GM18505 (cell line): ENCODE results near the gene TTC9.
A peak's percentile ranks its signal among the peaks of the same experiment; 100 is the strongest.

Source experiments
- ATAC-seq: cut with Tn5 transposase; IDR thresholded peaks from one replicate; pipeline ENCODE4 v1.9.1; 2021; ENCODE audit not compliant: unreplicated experiment
- POLR2A ChIP-seq: IDR thresholded peaks from 4 replicates; pipeline ENCODE4 v1.6.1; 2011; ENCODE audit warnings: borderline replicate concordance; ENCODE audit not compliant: insufficient read depth, insufficient read length; ENCODE audit errors: extremely low read depth

Gene TTC9

DNA sequence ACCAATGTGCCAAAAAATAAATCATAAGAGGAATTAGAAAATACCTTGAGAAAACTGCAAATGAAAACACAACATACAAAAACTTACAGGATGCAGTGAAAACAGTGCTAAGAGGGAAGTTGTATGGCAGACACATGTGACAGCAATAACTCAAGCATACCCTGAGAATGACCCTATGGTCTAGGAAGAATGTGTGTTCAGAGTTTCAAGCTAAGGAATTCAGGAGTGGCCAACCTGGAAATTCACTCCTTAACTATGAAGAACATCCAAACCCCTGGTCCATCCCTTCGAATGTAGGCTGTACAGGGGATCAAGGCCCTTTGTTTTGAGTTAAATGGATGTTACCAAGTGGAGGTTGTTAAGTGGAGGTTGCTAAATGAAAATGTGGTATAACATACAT is 16.7 kb upstream of the TTC9 start:
- no peak for ATAC-seq
- no peak for TF ChIP-seq POLR2A

DNA sequence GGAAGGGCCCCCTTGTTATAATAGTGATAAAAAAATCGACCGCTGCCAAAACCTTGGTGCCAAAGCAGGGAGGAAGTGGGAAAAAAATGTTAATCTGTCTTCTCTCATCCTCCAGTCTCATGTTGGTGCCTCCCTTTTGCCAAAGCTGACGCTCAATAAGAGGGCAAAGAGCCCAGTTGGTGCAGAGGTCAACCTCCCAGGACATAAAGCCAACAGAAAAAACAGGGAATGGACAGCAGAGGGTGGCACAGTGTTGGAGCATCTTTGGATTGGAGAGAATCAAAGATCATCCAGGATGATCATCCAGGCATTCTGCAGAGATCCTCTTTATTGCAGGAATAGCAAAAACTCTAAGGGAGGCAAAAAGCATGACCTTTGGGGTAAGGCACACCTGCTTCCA is 9.8 kb upstream of the TTC9 start:
- no peak for TF ChIP-seq POLR2A
- ATAC-seq: no peak

DNA sequence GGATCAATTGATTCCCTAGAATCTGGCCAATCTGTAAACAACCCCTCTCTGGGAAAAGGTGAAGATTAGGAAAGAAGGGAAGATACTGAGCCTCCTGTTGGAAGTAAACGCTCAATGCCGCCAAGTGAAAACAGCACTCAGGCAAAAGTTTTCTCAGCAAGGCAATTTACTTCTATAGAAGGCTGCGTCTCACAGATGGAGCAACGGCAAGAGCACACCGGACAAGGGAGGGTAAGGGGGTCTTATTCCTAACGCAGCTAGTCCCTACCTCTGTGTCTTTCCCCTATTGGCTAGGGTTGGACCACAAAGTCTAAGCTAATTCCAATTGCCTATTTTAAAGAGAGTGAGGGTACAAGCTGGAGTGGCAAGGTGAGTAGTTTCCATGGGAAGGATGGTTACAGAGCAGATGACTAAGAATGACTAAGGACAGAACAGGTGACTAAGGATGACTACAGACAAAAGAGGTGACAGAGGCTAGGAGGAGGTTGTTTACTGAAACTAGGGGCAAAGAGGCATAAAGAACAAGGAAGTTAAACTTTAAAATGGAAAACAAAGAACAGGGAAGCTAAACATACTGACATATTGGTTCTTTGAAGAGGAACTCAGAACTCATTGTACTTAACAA is 5.6 kb upstream of the TTC9 start:
- no peak for TF ChIP-seq POLR2A
- no peak for ATAC-seq

DNA sequence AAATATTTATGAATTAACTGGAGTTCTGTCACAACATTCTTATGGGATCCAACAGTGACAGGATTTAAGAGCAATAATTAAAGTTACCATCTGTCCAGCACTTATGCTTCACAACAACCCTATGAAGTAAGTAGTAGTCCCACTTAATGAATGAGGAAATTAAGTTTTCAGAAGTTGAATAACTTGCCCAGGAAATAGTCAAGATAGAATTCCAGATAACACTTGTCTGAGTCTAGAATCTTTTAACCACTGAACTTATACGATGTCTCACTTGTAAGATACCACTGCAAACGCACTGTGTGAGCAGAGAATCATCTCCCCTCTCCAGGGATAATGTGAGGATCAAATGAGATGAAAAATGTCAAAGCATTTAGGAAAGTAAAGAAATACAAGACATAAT is 3.3 kb upstream of the TTC9 start:
- ATAC-seq: no peak
- no peak for TF ChIP-seq POLR2A

DNA sequence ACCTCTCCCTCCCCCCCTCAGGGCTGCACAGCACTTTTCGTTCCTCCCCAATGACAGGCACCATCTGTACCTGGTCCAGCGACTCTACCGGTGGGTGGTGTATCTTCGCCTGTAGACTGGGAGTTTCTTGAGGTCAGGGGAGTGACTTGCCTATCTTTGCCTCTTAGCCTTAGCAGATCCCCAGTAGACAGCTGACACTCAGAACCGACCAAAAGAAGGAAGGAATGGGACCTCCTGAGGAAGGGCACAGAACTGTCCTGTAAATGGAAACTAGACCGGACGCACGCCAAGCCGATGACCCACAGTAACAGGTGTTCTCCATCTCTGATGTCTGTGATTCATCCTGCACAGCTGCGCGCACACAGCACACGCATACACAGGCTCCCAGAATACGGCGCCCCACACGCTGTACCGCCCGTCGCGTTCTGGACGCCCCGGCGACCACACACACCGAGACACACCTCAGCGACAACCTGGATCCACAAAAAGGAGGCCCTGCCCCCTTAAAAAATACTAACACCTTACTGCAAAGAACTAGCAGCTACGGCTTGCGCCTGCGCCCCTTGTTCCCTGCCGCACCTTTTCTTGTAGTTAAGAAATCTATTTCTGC is 673 bp upstream of the TTC9 start:
- TF ChIP-seq POLR2A: peak; percentile 77
- peak; percentile 50 for ATAC-seq

DNA sequence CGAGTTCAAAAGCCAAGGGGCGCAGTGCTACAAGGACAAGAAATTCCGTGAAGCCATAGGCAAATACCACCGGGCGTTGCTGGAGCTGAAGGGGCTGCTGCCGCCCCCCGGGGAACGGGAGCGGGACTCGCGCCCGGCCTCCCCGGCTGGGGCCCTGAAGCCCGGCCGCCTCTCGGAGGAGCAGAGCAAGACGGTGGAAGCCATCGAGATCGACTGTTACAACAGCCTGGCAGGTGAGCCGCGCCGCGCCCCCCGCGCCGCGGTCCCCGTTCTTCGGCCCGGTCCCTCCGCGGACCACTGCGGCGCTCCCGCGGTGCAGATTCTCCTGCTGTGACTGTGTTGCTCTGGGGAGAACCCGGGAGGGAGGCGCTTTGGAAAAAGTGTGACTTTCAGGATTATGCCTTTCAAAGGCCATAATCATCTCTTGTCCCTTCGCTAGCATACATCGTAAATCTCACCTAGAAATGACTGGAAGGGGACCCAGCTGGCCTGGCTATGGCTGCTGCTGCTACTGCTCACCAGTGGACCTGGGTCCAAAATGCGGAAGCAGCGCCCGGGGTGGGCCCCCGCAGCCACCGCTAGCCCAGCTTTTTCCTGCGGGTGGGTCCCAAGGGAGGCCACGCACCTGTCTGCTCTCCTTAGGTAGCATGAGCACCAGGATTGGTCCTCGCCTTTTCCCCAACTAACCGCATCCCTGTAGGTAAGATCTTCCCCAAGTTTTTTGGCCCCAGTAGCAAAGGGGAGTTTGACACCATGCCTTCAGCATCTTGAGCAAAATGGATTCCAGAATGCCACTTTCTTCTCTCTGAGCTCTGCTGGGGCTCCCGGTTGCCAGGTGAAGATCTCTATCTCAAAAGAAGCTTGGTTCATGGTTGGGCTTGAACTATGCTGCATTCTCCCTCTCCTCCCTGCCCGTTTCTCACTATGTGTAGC is 853 bp downstream of the TTC9 start:
- peak; percentile 74 for TF ChIP-seq POLR2A
- ATAC-seq: no peak

DNA sequence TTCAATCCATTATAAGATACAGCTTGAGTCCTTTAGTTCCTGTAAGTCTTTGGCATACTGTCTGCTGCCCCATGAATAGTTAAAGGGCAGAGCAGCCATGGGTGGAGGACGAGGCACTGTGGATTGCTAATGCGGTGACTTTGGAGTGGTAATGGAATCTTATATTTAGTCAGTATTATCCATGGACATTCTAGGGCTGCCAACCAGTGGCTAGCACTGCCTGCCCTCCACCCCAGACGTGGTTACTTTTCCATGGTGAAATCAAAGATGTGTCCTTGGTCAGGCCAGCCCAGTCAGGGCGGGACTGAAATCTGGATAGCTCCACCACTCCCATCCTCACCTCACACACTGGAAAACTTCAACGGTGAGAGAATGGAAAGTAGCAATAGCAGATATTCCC is 2.3 kb downstream of the TTC9 start:
- ATAC-seq: no peak
- no peak for TF ChIP-seq POLR2A

DNA sequence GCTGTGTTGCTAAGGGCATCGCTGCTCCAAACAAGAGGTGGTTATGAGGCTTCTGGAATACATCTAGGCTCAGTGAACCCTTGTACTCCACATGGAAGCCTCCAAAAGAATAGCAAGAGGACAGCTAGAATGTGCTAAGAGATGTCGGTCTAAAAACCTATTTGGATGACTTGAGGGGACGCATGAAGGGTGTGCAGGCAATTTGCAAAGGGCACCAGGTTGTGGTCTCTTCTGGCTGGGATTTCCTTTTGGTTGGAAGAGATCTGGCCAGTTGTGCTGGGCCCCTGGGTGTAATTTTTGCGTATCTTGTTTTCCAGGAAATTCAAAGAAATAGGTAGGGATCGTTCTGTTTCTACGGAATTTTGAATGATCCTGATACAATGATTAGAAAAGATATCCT is 4.2 kb downstream of the TTC9 start:
- no peak for TF ChIP-seq POLR2A
- no peak for ATAC-seq

DNA sequence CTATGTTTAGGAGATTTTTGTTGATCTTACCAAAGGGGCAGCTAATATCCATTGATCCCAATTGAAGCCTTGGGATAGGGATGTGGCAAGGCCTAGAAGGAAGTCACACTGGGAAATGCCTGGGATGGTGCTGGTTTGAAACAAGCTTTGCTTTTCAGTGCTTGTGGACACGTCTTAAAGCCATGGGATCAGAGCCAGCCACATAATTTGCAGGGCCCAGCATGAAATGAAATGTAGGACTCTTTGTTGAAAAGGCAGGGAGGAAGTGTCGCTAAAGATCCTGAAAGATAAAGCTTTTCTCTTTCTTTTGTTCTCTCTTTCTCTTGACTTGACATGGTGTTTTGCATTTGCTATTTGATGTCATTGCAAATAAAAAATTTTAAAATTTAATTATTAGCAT is 5.0 kb downstream of the TTC9 start:
- no peak for ATAC-seq
- TF ChIP-seq POLR2A: no peak

DNA sequence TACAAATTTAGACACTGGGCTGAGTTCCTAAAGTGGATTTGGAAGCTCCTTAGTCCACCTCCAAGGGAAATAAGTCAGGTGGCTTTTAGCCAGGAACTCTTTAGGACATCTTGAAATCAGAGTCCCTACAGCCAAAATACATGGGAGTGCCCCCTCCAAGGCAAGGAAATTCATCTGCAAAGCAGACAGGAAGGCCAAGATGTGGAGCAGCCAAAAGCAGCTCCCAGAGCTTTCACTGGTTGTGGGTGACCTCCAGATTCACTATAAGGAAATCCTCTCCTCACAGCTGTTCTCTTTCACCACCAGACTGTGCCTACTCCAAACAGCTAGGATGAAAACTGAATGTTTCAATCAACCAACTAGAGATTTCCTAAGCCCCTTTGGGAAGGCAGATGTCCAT is 6.6 kb downstream of the TTC9 start:
- ATAC-seq: no peak
- no peak for TF ChIP-seq POLR2A

DNA sequence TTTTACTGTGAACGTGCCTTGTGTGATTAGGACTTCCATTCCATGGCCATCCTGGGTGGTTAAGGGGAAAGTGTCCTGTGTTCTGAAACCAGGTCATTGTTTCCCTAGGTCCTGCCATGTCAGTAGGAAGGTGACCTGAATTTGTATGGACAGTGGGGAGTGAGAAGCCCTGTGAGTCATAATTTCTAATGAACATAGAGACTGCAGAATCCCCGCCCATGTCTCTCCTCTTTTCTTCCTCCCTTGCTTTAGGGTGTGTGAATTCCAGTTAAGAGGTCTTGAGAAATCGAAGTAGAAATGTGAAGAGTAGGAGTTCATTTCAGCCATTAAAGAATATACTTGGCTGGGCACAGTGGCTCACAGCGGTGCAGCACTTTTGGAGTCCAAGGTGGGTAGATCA is 8.1 kb downstream of the TTC9 start:
- no peak for TF ChIP-seq POLR2A
- no peak for ATAC-seq

DNA sequence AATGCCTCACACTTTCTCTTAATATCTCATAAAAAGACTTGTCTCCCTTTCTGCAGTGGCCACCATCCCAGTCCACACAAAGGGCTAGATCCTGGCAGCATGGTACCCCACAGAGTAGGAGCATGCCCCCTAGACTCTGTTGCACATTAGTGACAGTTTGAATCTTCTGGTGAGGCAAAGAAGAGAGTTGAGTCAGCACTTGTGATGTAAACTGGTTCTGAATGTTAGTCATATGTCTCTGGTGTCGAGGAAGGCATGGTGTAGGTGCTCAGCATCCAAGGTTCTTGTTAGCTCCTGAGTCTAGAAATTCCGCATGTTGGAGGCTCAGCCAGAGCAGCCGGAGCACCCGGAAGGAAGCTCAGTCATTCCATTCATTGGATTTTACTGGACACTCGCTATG is 9.8 kb downstream of the TTC9 start:
- ATAC-seq: no peak
- TF ChIP-seq POLR2A: no peak

DNA sequence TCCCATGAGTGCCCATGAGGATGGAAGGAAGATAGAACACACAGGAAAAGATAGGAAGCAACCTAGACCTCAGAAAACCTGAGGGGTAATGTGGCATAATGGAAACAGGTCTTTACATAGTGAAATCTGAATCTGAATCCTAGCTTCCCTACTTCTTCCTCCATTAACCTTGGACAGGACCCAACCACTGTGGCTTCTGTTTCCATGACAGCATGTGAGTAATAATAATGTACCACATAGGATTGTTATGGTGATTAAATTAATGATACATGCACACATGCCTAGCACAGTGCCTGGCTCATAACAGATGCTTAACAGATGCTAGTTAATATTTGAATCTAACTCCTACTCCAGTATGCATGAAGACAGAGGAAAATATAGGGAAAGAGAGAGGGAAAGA is 11.2 kb downstream of the TTC9 start:
- no peak for ATAC-seq
- TF ChIP-seq POLR2A: no peak

DNA sequence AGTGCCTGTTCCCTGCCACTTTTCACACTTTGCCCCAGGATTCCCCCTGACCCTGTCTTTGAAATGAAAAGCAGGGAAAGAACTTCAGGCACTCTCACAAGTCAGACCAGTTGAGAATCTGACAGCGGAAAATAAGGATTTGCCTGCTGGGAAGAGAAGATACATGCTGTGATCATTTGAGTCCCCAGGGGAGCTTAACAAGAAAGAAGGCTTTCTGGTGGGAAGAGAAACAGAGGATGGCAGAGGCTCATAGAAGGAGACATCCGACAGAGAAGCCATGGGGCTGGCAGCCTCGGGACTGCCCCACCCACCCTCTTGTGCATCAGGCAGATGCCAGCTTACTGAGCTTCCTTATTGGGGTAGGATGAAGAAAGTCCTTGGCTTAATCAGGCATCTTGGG is 11.9 kb downstream of the TTC9 start:
- ATAC-seq: no peak
- no peak for TF ChIP-seq POLR2A
